GM12878 (cell line): ENCODE measurements around the gene FRMD3. TPM values are rescaled to one million over a fixed set of nuclear protein-coding genes. Genes with fewer than 3 reads are reported as not detected.

Experiments
- ATAC-seq: fragments of 200-7000 bp; cut with Tn5 transposase; 3 replicates; pipeline ENCODE4 v1.9.1; 2020; ENCODE audit warnings: mild to moderate bottlenecking, moderate library complexity
- BruUV-seq: library from RNA; stranded (reverse); fragments of 400-500 nt; replicated peaks from 2 replicates; lab custom pipeline; 2021; lab: Mats Ljungman, UMichigan
- CTCF ChIA-PET: fragments of 300-600 bp; sonication (Branson Sonifier 250); formaldehyde crosslinking; extraction: SDS; loops from one replicate; lab custom pipeline; 2021; ENCODE audit warnings: inconsistent platforms; lab: Yijun Ruan, JAX
- POLR2A ChIA-PET: fragments of 350-600 bp; formaldehyde crosslinking; extraction: SDS; loops from one replicate; lab custom pipeline; 2021; ENCODE audit warnings: inconsistent platforms; lab: Charles Lee
- RAD21 ChIA-PET: fragments of 300-600 bp; sonication (Branson Sonifier 250); formaldehyde crosslinking; loops from one replicate; lab custom pipeline; 2023; ENCODE audit warnings: antibody characterized with exemption; ENCODE audit not compliant: unreplicated experiment; lab: Charles Lee
- SMC1A ChIA-PET: fragments of 300-600 bp; sonication (Branson Sonifier 250); formaldehyde crosslinking; loops from one replicate; lab custom pipeline; 2023; ENCODE audit not compliant: unreplicated experiment, uncharacterized antibody; lab: Charles Lee
- DNase-seq: peaks from one replicate; pipeline ENCODE4 v3.0.0-alpha.2; 2011; ENCODE audit warnings: low read depth, low spot score
- FAIRE-seq: peaks from 3 replicates; lab custom pipeline; 2011; peaks lifted over from hg19 to GRCh38; lab: Jason Lieb, UNC
- H2AFZ ChIP-seq: 2 replicates; pipeline ENCODE4 v1.6.0; 2011; ENCODE audit warnings: low read depth, low read length, control low read depth; ENCODE audit not compliant: control insufficient read depth
- H3K27ac ChIP-seq: 2 replicates; pipeline ENCODE4 v1.5.1; 2011; ENCODE audit warnings: control low read depth; ENCODE audit not compliant: control insufficient read depth, insufficient read depth
- H3K27me3 ChIP-seq, 2 experiments: replicated peaks in 1 of 2; 2 replicates each; pipeline versions ENCODE4 v1.6.0 to v1.6.1; 2011; ENCODE audit warnings: low read length in 1 of 2; ENCODE audit not compliant: control insufficient read depth in 2 of 2, insufficient read depth in 2 of 2
- H3K36me3 ChIP-seq, 2 experiments: 2 replicates each; pipeline ENCODE4 v1.5.1; 2011; ENCODE audit warnings: low read length in 1 of 2; ENCODE audit not compliant: control insufficient read depth in 2 of 2, insufficient read depth in 2 of 2
- H3K4me1 ChIP-seq: 2 replicates; pipeline ENCODE4 v1.6.1; 2011; ENCODE audit warnings: mild to moderate bottlenecking, low read length, moderate library complexity, mixed read lengths; ENCODE audit not compliant: control insufficient read depth, insufficient read depth
- H3K4me2 ChIP-seq: 2 replicates; pipeline ENCODE4 v1.6.0; 2011; ENCODE audit warnings: control low read depth; ENCODE audit not compliant: control insufficient read depth, insufficient read depth
- H3K4me3 ChIP-seq: fragments of 200-600 bp; sonication (generic); 2 replicates; pipeline ENCODE4 v1.5.1; 2016
- H3K79me2 ChIP-seq: 2 replicates; pipeline ENCODE4 v1.6.0; 2011; ENCODE audit warnings: low read length; ENCODE audit not compliant: control insufficient read depth, insufficient read depth
- H3K9ac ChIP-seq: 2 replicates; pipeline ENCODE4 v1.8.0; 2011; ENCODE audit warnings: low read length, control low read depth, mixed read lengths; ENCODE audit not compliant: control insufficient read depth, insufficient read depth
- H3K9me3 ChIP-seq: replicated peaks from 3 replicates; pipeline ENCODE4 v1.5.1; 2011; ENCODE audit warnings: mild to moderate bottlenecking, low read length; ENCODE audit not compliant: control insufficient read depth, insufficient read depth
- H4K20me1 ChIP-seq: 2 replicates; pipeline ENCODE4 v1.6.0; 2011; ENCODE audit not compliant: control insufficient read depth, insufficient read depth
- ASH2L ChIP-seq: fragments of 300-600, 200-600 bp; sonication (generic); IDR thresholded peaks from 2 replicates; pipeline ENCODE4 v1.6.1; 2017; ENCODE audit warnings: low read depth, mild to moderate bottlenecking, borderline replicate concordance
- BHLHE40 ChIP-seq, 2 experiments: fragments of 450-650 bp in 1 of 2; IDR thresholded peaks; 2 replicates each; pipeline ENCODE4 v1.6.1; 2011 to 2017; ENCODE audit warnings: low read depth in 2 of 2, borderline replicate concordance in 1 of 2, improper control_type of control experiment in 1 of 2, low read length in 1 of 2, mild to moderate bottlenecking in 1 of 2
- DPF2 ChIP-seq: fragments of 450-650 bp; IDR thresholded peaks from 2 replicates; pipeline ENCODE4 v1.6.1; 2017; ENCODE audit warnings: mild to moderate bottlenecking
- ESRRA ChIP-seq: IDR thresholded peaks from 2 replicates; pipeline ENCODE4 v1.6.1; 2012; ENCODE audit warnings: mild to moderate bottlenecking, low read length, improper control_type of control experiment
- HCFC1 ChIP-seq: fragments of 150-350 bp; IDR thresholded peaks from 2 replicates; pipeline ENCODE4 v1.6.1; 2014; ENCODE audit warnings: low read length
- JUND ChIP-seq: IDR thresholded peaks from 2 replicates; pipeline ENCODE4 v1.6.1; 2012; ENCODE audit warnings: low read depth, mild to moderate bottlenecking, low read length, improper control_type of control experiment, moderate library complexity
- MTA2 ChIP-seq: fragments of 450-650 bp; IDR thresholded peaks from 2 replicates; pipeline ENCODE4 v1.6.1; 2016; ENCODE audit warnings: low read depth, mild to moderate bottlenecking, moderate library complexity
- NRF1 ChIP-seq: conservative IDR thresholded peaks from 2 replicates; pipeline ENCODE4 v1.6.1; 2011; ENCODE audit warnings: mild to moderate bottlenecking, low read depth, low read length, improper control_type of control experiment
- PAX5 ChIP-seq: IDR thresholded peaks from 2 replicates; pipeline ENCODE4 v1.6.1; 2011; ENCODE audit warnings: low read depth, low read length, borderline replicate concordance
- PAX8 ChIP-seq: fragments of 450-650 bp; IDR thresholded peaks from 2 replicates; pipeline ENCODE4 v1.6.1; 2017; ENCODE audit warnings: mild to moderate bottlenecking, moderate library complexity
- POU2F2 ChIP-seq: IDR thresholded peaks from 3 replicates; pipeline ENCODE4 v1.6.1; 2011; ENCODE audit warnings: low read depth, mild to moderate bottlenecking, low read length, borderline replicate concordance
- PRDM15 ChIP-seq: fragments of 450-650 bp; formaldehyde crosslinking; IDR thresholded peaks from 2 replicates; pipeline ENCODE4 v1.4.0; 2020; ENCODE audit warnings: mild to moderate bottlenecking, moderate library complexity
- TCF3 ChIP-seq: IDR thresholded peaks from 2 replicates; pipeline ENCODE4 v1.6.1; 2012; ENCODE audit warnings: low read depth, mild to moderate bottlenecking, low read length, borderline replicate concordance; ENCODE audit not compliant: insufficient read depth
- YBX1 ChIP-seq: fragments of 450-650 bp; IDR thresholded peaks from 2 replicates; pipeline ENCODE4 v1.6.1; 2016; ENCODE audit warnings: antibody characterized with exemption
- ZSCAN29 ChIP-seq: fragments of 450-650 bp; IDR thresholded peaks from 2 replicates; pipeline ENCODE4 v1.6.1; 2017; ENCODE audit warnings: mild to moderate bottlenecking, moderate library complexity
- WGBS: methylation state at CpG from one replicate; pipeline ENCODE4 v1.1.6; 2016; ENCODE audit warnings: low lambda C conversion rate; ENCODE audit not compliant: insufficient replicate concordance, insufficient coverage; ENCODE audit errors: missing lambda C conversion rate; 5-methylcytosine and 5-hydroxymethylcytosine counted together
- in situ Hi-C: fragments of 300-500 bp; cut with MboI; formaldehyde crosslinking; loops from 9 replicates; pipeline ENCODE4 v1.14.3; 2018; ENCODE audit warnings: mixed read lengths
- intact Hi-C: fragments of 100-400 bp; cut with micrococcal nuclease; formaldehyde crosslinking; loops from one replicate; pipeline ENCODE4 v1.14.2; 2022; ENCODE audit not compliant: unreplicated experiment
- polyA plus RNA-seq, 11 experiments: library from polyadenylated mRNA; depleted of rRNA in 4 of 11; unstranded in 6 of 11; stranded (reverse) in 5 of 11; fragments of >200 nt; fragmentation: Nextera tagmentation in 4 of 11; fragmentation: Illumina TruSeq in 1 of 11; extraction: Ambion mirVana in 4 of 11; extraction: Trizol in 1 of 11; gene quantifications; 1 replicate in 1 of 11; 2 replicates in 10 of 11; pipeline versions ENCODE4 v1.2.1 to v1.2.3, GENCODE V29; 2011 to 2016; ENCODE audit warnings: inconsistent platforms in 2 of 11, missing spikeins in 2 of 11, low read depth in 1 of 11
- total RNA-seq, 4 experiments: library from RNA; depleted of rRNA in 3 of 4; stranded (reverse); fragments of >200 nt in 3 of 4; fragmentation: Illumina TruSeq in 1 of 4; extraction: Trizol in 1 of 4; gene quantifications; 2 replicates each; pipeline versions ENCODE4 v1.2.1 to v1.2.3, GENCODE V29; 2013 to 2021

The FRMD3 gene
- total and polyA plus RNA-seq, 10 of the 15 experiments (the other 5 are each of a cell fraction or from before 2014, with no cell fraction given): 0.04 to 0.68 (median 0.21) TPM; not detected in 1

GRCh38 chr9:83405759-83406158, 132.4 kb downstream of the FRMD3 start:
- Histone ChIP-seq H3K27me3 (no peaks in the 10 kb centered on the region), H3K4me2 (no peak overlapping the region), H3K36me3 (no peaks in the 10 kb centered on the region), H3K79me2 (no peaks in the 10 kb centered on the region), H4K20me1 (no peaks in the 10 kb centered on the region), H2AFZ (no peak overlapping the region), H3K9me3 (no peaks in the 10 kb centered on the region), H3K27ac (no peak overlapping the region), H3K9ac (no peak overlapping the region), H3K4me3 (no peak overlapping the region), H3K4me1 (no peaks in the 10 kb centered on the region)
- in situ Hi-C loops: no loop called here
- 62% methylated on average over 4 of the region's 4 CpGs for WGBS
- DNase-seq (no peak), FAIRE-seq (no peak), ATAC-seq (no peak)
- RAD21 ChIA-PET: no interaction called here
- TF ChIP-seq DPF2 (no peak), NRF1 (no peak), ASH2L (no peak), YBX1 (no peak), HCFC1 (no peak), MTA2 (no peak)
- BruUV-seq: no TSS peak
- SMC1A ChIA-PET: no interaction called here
- CTCF ChIA-PET: no interaction called here
- intact Hi-C loops: no loop called here
- POLR2A ChIA-PET: interaction anchor here (1.1 kb wide), 1 partner anchor 18 kb away, joined by 3 read pairs; no protein-coding TSS in a partner anchor

GRCh38 chr9:83403527-83404238, 134.5 kb downstream of the FRMD3 start:
- ATAC-seq (no peak), DNase-seq (no peak), FAIRE-seq (no peak)
- ChIA-PET RAD21 (no interaction called here), POLR2A (no interaction called here), CTCF (interaction anchor here (1.6 to 1.7 kb wide), 2 partner anchors 70 to 140 kb away, joined by 4 to 6 read pairs; no protein-coding TSS in a partner anchor), SMC1A (interaction anchor here (1.2 kb wide), 2 partner anchors 9 to 141 kb away, joined by 3 read pairs; no protein-coding TSS in a partner anchor)
- Histone ChIP-seq H3K79me2 (no peaks in the 10 kb centered on the region), H2AFZ (no peak overlapping the region), H3K36me3 (no peaks in the 10 kb centered on the region), H3K9me3 (no peaks in the 10 kb centered on the region), H3K4me2 (no peak overlapping the region), H4K20me1 (no peaks in the 10 kb centered on the region), H3K27ac (no peak overlapping the region), H3K9ac (no peak overlapping the region), H3K4me3 (no peak overlapping the region), H3K4me1 (no peaks in the 10 kb centered on the region), H3K27me3 (no peaks in the 10 kb centered on the region)
- no TSS peak for BruUV-seq
- intact Hi-C loops (no loop called here), in situ Hi-C loops (no loop called here)
- WGBS: 33% methylated on average over 10 of the region's 10 CpGs
- no peak for TF ChIP-seq PRDM15 (CRISPR knock-in tag)
- TF ChIP-seq PAX5: no peak
- TF ChIP-seq ESRRA: no peak
- no peak for TF ChIP-seq TCF3
- TF ChIP-seq JUND: no peak
- TF ChIP-seq BHLHE40 (IDR thresholded peaks at IDR 0.05; ENCODE audit: borderline replicate concordance in 1 of 2, low read depth in 2 of 2, low read length in 1 of 2): no peak
- TF ChIP-seq POU2F2: no peak
- no peak for TF ChIP-seq PAX8
- no peak for TF ChIP-seq ZSCAN29
